GM21423 (cell line): Measurements from ENCODE around the gene FGF23.
"Not testable (repeated sequence)": the region's sequence is repeated elsewhere in the genome, so short reads cannot be mapped to it uniquely, and the experiment has no call there.

Experiments used
- ATAC-seq: cut with Tn5 transposase; IDR thresholded peaks from one replicate; pipeline ENCODE4 v1.9.1; 2021; ENCODE audit warnings: mild to moderate bottlenecking, moderate library complexity; ENCODE audit not compliant: unreplicated experiment

The FGF23 gene

GRCh38 chr12:4379405-4379804 is at the start of gene FGF23:
FGF23 (minus strand) TSS chr12:4379712; CDS start chr12:4379582, 130 bp downstream.
- no peak for ATAC-seq

DNA sequence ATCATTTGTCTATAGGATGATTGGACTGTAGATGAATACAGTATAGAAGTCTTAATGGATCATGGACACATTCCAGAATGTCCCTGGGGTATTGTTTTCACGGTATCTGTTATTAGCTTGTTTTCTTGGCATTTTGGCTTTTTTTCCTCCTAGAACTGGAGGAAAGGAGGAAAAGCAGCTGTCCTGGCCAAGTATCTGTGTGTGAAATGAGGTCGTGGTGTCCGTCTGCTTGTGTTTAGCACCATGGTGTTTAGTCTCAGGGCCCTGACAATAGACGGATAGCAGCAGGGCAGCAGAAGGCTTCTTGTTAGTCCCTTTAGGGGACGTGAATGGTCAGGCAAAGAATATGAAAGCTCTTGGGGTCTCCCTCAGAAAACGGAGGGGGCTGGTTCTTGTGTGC is 44.9 kb upstream of the FGF23 start:
- ATAC-seq, result no peak

DNA sequence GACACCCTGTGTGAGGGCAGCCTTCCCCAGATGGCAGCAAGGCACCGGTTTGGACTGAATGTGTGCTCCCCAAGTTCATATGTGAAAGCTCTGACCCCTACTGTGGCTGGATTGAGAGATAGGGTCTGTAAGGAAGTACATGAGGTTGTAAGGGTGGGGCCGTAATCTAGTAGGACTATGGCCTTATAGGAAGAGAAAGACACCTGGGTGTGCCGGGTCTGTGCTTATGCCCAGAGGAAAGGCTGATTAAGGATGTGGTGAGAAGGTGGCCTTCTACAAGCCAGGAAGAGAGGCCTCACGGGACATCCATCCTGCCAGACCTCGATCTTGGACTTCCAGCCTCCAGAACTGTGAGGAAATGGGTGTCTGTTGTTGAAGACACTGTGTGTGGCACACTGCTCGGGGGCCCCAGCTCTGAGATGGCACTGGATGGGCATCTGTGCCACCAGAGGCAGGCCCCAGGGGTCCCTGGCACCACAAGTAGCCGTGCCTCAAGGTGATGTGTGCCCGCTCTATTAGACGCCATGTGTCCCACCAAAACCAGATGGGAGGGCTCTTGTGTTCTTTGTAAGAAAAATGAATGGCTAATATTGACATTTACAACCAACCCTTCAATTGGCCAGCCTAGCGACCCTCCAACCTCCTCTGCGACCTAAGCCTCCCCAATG is 44.1 kb upstream of the FGF23 start:
- ATAC-seq, result no peak

DNA sequence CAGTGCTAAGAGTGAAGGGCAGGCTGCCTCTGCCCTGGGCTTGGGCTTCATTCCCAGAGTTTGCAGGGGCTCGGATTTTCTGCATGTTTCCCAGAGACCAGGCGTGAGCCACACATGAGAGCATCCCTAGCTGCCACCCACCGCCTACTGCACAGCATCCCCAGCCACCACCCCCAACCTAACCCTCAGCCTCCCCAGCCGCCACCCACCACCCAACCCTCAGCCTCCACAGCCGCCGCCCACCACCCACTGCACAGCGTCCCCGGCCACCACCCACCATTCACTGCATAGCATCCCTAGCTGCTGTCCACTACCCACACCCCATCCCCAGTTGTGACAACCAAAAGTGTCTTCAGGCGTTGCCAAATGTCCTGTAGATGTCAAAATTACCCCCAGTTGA is 43.5 kb upstream of the FGF23 start:
- ATAC-seq, result no peak

GRCh38 chr12:4421590-4422031 is 42.1 kb upstream of the FGF23 start:
- ATAC-seq, result no peak

- ATAC-seq, result no peak
These were observed 40.7 kb upstream of the FGF23 start for GRCh38 chr12:4420138-4420670.

DNA sequence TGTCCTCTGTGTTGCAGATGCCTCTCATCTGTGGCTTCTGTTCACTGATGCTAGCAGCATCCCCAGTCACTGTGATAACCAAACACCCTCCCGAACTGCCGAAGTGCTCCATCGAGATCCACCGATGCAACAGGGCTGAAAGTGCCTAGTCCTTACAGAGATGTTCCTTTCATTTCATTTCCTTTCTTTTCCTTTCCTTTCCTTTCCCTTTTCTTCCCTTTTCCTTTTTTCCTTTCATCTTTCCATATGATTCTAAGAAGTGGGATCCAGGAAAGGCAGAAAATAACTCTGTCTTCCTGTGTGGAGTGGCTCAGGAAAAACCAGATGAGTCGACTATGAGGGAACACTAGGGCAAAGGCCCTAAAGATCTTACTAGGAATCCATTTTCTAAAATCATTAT is 39.4 kb upstream of the FGF23 start:
- no peak for ATAC-seq

DNA sequence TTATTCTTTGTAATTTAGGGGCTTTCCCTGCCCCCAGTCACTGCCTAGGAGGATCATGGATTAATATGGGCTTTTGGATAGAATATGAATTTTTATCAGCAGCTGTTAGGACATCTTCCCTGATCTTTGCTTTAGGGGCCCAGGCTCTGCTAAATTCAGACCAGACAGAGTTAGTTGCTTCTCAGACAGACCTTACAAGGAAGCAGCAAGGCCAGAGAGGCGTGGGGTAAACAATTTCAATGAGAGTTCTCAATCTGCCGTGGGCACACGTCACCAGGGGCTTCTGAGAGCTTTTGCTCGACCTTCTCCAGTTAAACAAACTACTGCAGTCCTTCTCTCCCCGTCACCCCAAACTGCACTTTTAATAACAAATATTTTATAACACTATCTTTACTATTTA is 38.4 kb upstream of the FGF23 start:
- no peak for ATAC-seq

DNA sequence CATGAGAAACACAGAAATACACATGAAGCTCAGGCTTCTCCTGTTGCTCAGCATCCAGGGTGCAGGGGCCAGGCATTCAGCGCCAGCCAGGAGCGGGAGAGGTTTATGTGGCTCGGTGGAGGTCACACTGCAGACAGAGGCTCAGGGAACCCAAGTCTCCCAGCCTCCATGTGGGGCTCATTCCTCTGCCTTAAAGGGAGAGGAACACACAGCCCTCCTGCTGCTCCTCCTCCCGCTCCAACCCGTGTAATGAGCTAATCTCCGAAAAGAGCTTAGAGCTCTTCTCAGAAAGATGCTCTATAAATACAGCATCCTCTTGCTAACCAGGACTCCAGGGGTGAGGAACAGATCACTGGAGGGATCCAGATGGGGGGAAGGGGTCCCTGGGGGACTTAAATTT is 37.9 kb upstream of the FGF23 start:
- ATAC-seq, result no peak

DNA sequence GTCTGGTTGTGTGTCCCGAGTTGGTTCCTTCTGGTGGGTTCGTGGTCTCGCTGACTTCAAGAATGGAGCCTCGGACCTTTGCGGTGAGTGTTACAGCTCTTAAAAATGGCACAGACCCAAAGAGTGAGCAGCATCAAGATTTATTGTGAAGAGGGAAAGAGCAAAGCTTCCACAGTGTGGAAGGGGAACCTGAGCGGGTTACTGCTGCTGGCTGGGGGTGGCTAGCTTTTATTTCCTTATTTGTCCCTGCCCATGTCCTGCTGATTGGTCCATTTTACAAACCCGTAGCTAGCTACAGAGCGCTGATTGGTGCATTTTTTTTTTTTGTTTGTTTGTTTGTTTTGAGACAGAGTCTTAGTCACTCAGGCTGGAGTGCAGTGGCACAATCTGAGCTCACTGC is 36.8 kb upstream of the FGF23 start:
- no peak for ATAC-seq

GRCh38 chr12:4412465-4412864 is 33.0 kb upstream of the FGF23 start:
- ATAC-seq, result no peak

DNA sequence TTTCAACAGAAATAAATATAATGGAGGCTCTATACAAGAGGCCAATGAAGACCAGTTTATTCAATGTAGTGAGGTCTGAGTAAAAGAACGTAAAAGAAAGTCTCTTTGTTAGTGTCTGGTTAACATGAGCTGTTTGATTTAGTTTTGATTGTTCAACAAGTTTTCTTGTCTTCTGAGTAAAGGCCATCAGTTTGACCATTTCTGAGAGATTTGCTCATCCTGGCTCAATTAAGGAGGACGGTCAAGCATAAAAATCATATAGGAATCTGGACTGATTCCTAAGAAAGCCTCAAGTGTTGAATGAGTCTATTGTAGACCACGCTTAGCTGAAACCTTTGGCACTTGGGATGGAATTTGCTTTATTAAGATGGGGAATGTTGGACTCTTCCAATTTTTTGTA is 32.5 kb upstream of the FGF23 start:
- no peak for ATAC-seq

GRCh38 chr12:4407136-4407535 is 27.6 kb upstream of the FGF23 start:
- no peak for ATAC-seq

GRCh38 chr12:4404877-4405637 is 25.5 kb upstream of the FGF23 start:
- not testable (repeated sequence) for ATAC-seq

DNA sequence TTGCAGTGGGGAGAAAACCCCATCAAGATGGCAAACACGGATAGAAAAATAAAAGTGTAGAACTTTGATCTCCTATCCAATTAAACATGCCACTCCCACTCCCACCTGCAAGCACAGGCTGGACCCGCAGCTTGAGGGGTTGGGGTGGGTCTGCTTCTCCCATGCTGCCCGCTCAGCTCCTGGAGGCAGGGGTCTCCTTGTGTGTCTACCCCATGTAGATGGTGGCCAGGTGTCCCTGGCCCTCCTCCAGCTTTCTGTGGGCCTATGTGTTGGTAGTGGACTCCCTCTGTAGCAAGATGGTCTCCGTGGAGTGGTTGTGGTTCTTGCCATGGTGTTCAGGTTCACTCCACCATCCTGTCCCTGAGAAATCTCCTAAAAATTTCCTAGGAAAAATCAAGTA is 23.5 kb upstream of the FGF23 start:
- no peak for ATAC-seq

GRCh38 chr12:4401117-4401516 is 21.6 kb upstream of the FGF23 start:
- ATAC-seq, result no peak

GRCh38 chr12:4395818-4396217 is 16.3 kb upstream of the FGF23 start:
- ATAC-seq, result no peak

DNA sequence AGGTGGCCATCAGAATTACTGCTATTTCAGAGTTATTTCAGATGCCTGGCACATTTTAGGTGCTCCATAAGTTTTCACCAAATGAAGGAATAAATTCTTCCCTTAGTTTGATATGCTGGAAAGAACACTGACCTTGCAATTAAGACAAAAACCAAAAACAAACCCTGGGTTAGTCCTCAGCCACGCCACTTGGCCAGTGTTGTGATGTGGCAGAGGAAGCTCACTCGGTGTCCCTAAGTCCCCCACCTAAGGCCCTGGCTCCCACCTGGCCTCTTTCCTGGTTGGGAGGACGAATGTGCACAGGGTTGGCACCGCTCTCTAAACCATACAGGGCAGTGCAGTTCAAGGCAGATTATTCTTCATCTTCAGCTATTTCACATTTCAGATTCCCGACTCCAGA is 13.7 kb upstream of the FGF23 start:
- ATAC-seq, result no peak

- no peak for ATAC-seq
These were observed 12.8 kb upstream of the FGF23 start for GRCh38 chr12:4392223-4392742.

GRCh38 chr12:4388662-4389061 is 9.2 kb upstream of the FGF23 start:
- ATAC-seq, result no peak

- ATAC-seq, result no peak
These were observed 8.5 kb upstream of the FGF23 start for GRCh38 chr12:4388032-4388431.

GRCh38 chr12:4387607-4388006 is 8.1 kb upstream of the FGF23 start:
- no peak for ATAC-seq
